Ramos (cell line): ENCODE results near the gene HSPB9.

Experiments used
- in situ Hi-C: fragments of 300-500 bp; cut with MboI; formaldehyde crosslinking; loops from one replicate; pipeline ENCODE4 v1.14.3; 2022; ENCODE audit warnings: low sequenced_read_pairs; ENCODE audit not compliant: unreplicated experiment

HSPB9 gene

GRCh38 chr17:42122371-42123303, at the start of gene HSPB9:
Gene HSPB9 (plus strand): TSS chr17:42122804. CDS start chr17:42122851, 47 bp downstream.
- in situ Hi-C loops: loop anchor here (25.0 kb wide), 1 partner anchor 385 kb away; the partner anchor contains the start of gene HAP1

- in situ Hi-C loops: no loop called here
Measured at GRCh38 chr17:42075789-42076188, 46.8 kb upstream of the HSPB9 start.

- in situ Hi-C loops: no loop called here
Measured at GRCh38 chr17:42076797-42077559, 45.6 kb upstream of the HSPB9 start.

- in situ Hi-C loops: no loop called here
Measured at GRCh38 chr17:42077755-42078154, 44.8 kb upstream of the HSPB9 start.

- in situ Hi-C loops: no loop called here
Measured at GRCh38 chr17:42078396-42079043, 44.1 kb upstream of the HSPB9 start.

- in situ Hi-C loops: no loop called here
Measured at GRCh38 chr17:42079541-42079940, 43.1 kb upstream of the HSPB9 start.

- in situ Hi-C loops: no loop called here
Measured at GRCh38 chr17:42081516-42082129, 41.0 kb upstream of the HSPB9 start.

GRCh38 chr17:42087042-42087701, 35.4 kb upstream of the HSPB9 start:
- in situ Hi-C loops: no loop called here

GRCh38 chr17:42087736-42088705, 34.6 kb upstream of the HSPB9 start:
- in situ Hi-C loops: no loop called here

GRCh38 chr17:42088736-42089135, 33.9 kb upstream of the HSPB9 start:
- in situ Hi-C loops: no loop called here

- in situ Hi-C loops: no loop called here
Measured at GRCh38 chr17:42090964-42091790, 31.4 kb upstream of the HSPB9 start.

- in situ Hi-C loops: no loop called here
Measured at GRCh38 chr17:42092939-42093338, 29.7 kb upstream of the HSPB9 start.

GRCh38 chr17:42094375-42095069, 28.1 kb upstream of the HSPB9 start:
- in situ Hi-C loops: no loop called here

- in situ Hi-C loops: no loop called here
Measured at GRCh38 chr17:42096360-42097111, 26.1 kb upstream of the HSPB9 start.

- in situ Hi-C loops: no loop called here
Measured at GRCh38 chr17:42097691-42098631, 24.6 kb upstream of the HSPB9 start, which contains the start of gene ZNF385C. Gene ZNF385C (minus strand): TSS chr17:42098473. CDS start chr17:42063056, 35,417 bp downstream.
